A673 (cell line): ENCODE measurements around the gene PSMA7.

ENCODE experiments used
- EZH2 ChIP-seq: fragments of 200-600 bp; sonication (generic); IDR thresholded peaks from 2 replicates; pipeline ENCODE4 v1.6.1; 2017; ENCODE audit warnings: borderline replicate concordance, low read depth, mild to moderate bottlenecking, mixed read lengths, antibody characterized with exemption, low read length; ENCODE audit not compliant: poor library complexity, severe bottlenecking
- TF ChIP-seq, protein P1 (sequence below): fragments of 300-800, 200-600 bp; sonication (generic); conservative IDR thresholded peaks from 2 replicates; pipeline ENCODE4 v1.5.1; 2017; ENCODE audit warnings: low read depth, mild to moderate bottlenecking, antibody characterized with exemption, low read length, moderate library complexity, mixed read lengths

- TF ChIP-seq EZH2 = no peak
- TF ChIP-seq, protein P1, sequence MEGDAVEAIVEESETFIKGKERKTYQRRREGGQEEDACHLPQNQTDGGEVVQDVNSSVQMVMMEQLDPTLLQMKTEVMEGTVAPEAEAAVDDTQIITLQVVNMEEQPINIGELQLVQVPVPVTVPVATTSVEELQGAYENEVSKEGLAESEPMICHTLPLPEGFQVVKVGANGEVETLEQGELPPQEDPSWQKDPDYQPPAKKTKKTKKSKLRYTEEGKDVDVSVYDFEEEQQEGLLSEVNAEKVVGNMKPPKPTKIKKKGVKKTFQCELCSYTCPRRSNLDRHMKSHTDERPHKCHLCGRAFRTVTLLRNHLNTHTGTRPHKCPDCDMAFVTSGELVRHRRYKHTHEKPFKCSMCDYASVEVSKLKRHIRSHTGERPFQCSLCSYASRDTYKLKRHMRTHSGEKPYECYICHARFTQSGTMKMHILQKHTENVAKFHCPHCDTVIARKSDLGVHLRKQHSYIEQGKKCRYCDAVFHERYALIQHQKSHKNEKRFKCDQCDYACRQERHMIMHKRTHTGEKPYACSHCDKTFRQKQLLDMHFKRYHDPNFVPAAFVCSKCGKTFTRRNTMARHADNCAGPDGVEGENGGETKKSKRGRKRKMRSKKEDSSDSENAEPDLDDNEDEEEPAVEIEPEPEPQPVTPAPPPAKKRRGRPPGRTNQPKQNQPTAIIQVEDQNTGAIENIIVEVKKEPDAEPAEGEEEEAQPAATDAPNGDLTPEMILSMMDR = no peak
Measured at GRCh38 chr20:62149532-62150309, 6.5 kb upstream of the PSMA7 start.
